NCI-H1092 treated with DMSO at 0.1 percent for 48 hours (cell line): ENCODE measurements around the gene S100A13.

Source experiments
- DNase-seq: peaks from one replicate; lab custom pipeline; 2025; lab: John Stamatoyannopoulos, UW

Gene S100A13

DNA sequence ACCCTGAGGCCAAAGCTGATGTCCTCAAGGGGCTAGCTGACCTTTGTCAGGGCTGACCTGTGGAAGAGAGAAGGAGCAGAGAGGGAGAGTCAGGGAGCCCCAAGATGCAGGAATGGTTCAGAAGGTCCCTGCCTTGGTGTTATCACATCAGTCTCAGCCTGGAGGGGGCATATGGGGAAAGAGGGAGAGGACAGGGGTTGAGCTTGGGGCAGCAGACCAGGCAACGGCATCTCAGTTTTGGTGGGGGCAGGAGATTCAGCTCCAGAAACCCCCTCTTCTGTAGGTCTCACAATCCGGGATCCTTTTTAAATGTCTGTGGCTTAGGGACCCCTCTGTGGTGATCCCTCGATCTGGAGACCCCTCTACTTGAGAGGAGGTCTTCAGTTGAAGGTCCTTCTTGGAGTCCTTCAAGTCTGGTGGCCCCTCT is 815 bp downstream of the S100A13 start:
- DNase-seq, result no peak

DNA sequence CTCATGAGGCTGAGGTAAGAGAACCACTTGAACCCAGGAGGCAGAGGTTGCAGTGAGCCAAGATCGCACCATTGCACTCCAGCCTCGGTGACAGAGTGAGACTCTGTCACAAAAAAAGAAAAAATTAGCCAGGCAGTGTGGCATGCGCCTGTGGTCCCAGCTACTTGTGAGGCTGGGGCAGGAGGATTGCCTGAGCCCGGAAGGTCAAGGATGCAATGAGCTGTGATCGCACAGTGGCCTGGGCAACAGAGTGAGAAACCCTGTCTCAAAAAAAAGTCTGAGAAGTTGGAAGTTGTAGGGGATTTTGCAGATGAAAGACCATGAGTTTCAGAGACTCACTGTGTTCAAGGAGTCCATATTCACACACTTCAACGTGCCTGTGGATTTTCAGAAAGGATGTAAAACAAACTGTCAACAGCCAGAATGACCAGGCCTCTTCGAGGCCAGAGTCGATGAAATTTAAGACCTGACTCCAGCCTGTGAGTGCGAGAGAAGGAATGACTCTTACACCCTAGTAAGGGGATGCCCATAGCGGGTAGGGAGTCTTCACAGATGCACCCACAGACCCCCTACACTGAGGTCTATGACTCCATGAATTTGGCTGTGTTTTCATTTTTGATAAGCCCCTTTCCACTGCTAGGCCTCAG is 2.2 kb downstream of the S100A13 start:
- DNase-seq, result no peak

DNA sequence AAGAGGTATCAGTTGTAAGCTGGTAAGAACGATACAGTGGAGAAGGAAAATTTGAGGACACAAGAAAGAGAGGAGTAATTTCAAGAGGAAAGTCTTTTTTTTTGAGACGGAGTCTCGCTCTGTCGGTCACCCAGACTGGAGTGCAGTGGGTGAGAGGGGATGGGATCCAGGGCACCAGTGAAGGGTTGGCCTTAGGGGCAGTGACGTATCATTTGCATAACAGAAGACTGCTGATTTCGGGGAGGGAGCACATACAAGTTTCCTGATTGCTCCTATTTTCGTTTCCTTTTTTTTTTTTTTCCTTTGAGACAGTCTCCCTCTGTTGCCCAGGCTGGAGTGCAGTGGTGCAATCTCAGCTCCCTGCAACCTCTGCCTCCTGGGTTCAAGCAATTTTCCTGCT is 4.2 kb downstream of the S100A13 start:
- no peak for DNase-seq

DNA sequence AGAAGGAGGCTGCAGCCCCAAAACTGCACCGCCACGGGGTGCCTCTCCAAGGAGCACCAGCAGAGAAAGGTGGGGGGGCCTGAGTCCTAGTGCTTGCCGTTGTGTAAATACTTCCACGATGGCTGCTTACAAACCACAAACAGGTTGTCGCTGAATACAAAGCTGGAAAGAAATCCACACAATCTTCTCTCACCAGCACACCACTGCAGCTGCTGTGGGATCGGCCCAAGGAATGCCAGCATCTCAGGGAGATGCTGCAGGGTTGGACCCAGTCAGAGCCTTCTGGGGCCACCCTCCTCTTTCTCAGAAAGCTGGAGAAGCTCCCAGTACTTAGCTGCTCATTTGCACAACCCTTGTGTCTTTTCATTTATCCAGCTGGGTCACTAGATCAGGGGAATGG is 8.1 kb downstream of the S100A13 start:
- no peak for DNase-seq

DNA sequence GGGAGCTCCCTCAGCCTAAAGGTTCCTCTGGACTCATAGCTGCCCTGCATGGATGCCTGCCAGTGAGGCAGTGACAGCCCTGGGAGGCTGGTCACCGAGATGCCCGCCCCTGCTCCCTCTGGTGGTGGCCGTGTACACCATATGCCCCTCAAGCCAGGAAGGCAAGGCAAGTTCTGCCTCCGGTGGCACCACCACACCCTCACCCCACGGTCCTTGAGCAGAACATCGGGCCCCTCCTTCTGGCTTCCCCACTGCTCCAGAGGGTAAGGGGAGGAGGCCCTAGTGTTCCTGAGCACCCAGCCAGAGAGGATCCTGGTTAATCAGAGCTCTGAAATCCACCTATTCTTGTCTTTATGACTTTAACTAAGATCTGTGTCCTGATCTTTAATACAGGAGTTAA is 9.6 kb downstream of the S100A13 start:
- no peak for DNase-seq

DNA sequence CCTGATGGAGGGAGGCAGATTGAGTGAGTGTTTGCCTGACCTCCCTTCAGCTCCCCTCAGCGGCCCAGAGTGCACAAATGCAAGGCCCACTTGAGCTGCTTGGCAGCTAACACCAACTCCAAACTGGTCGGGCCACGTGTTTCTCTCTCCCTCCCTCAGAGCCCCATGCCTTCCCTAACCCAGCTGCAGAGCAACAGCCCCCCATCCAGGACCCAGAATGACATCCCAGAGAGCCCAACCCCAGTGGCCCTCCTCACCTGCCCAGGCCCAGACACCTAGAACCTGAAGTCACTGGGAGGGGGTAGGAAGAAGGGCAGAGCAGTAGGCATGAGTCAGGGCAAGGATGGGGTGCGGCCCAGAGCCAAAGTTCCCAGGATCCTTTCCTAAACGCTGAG is 10.4 kb downstream of the S100A13 start:
- DNase-seq, result no peak

DNA sequence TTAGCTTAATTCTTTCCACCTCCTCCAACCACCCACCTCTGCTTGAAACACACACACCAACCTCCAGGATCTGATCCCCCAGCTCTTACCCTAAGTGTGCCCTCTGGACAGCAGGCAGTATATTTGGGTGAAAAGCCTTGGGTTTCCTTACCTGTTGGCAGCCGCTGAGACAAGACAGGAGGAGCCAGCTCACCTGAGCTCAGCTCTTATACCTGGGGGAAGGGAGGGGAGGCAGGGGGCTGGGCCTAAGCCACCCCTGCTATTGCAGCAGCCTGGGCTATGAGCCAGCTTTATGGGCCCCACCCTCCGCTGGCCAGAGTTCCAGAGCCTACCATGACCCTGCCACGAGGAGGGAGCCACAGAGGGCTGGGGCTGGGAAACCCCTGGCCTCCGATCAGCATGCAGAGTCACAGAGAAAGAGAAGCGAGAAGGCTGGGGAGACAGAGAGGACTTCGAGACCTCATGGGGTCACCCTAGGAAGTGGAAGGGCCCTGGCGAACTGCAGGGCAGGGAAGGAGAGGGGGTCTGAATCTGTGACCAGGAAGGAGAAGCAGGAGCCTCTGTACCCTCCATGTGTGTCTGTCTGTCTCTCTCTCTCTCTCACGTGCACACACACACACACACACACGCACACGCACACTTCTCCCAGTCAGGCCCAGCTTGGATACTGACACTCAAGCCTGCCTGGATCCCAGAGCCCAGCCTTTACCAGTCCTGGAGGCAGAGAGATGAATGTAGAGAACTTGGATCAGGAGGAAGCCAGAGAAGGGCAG is 11.0 kb downstream of the S100A13 start, which contains the start of gene S100A14:
S100A14 (minus strand) TSS at position 182 of the 773 bp plus-strand sequence. CDS start 467 bp downstream, outside the sequence.
- no peak for DNase-seq

DNA sequence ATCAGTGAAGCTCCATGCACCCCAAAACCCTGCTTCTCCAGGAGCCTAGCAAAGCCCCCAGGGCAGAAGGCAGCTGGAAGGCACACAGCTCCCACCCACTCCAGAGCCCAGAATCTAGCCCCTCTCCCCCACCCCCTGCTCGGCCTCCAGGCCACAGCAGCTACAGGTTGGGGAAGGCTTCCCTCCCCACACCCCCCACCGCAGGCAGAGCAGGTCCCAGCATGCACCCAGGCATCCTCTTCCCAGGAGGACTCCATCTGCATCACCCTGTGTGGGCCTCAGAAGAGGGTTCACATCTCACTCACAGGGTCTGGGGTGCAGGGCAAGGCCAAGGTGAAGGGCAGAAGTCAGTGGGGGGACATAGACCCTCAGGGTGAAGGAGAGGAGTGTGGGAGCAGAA is 11.9 kb downstream of the S100A13 start:
- no peak for DNase-seq

DNA sequence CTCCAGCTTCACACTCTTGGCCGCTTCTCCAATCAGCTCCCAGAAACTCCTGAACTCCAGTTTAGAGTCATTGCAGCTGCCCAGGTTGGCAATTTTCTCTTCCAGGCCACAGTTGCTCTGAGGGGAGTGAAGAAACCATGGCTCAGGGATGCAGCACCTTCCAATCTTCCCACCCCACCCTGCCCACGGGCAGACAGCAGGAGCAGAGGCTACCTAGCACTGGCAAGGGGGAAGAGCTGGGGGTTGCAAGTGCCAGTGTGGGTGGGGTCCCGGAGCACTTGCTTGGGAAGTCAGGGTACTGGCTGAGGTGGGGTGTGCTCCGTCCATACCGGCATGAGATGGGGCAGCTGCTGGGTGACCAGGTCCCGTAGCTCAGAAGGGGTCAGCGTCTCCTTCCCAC is 12.4 kb downstream of the S100A13 start:
- DNase-seq, result no peak

DNA sequence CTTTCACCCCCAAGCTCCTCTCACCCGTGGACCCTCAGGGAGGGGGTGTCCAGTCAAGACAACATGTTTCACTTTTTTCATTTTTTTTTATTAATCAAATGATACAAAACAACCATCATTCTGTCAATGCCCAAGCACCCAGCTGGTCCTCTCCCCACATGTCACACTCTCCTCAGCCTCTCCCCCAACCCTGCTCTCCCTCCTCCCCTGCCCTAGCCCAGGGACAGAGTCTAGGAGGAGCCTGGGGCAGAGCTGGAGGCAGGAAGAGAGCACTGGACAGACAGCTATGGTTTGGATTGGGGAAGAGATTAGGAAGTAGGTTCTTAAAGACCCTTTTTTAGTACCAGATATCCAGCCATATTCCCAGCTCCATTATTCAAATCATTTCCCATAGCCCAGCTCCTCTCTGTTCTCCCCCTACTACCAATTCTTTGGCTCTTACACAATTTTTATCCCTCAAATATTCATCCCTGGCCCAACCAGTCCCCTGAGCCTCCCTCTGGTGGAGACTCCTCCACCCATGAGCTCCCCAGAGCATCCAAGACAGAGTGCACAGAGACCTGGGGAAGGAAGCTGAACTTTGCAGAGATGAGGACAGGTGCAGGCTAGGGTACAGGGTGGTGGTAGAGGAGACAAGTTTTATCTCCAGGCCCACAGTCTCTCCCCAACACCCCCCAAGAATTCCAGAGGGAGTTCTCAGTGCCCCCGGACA is 13.0 kb downstream of the S100A13 start:
- no peak for DNase-seq

DNA sequence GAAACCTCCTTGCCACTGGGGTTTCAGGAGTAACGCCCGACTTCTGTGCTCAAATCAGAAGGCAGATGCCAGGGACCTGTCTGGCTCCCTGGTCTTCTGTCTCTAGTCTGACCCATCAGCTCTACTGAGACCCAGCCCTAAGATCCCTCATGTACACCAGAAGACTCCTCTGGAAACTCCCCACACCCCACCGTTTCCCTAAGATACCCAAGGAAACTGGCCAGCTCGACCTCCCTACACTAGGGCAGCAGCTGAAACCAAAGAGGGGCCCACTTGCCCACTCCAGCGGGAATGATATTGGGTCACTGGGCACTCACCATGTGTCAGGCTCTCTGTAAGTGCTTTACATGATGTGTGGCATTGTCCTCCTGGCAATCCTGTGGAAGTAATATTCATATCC is 13.9 kb downstream of the S100A13 start:
- DNase-seq, result no peak

DNA sequence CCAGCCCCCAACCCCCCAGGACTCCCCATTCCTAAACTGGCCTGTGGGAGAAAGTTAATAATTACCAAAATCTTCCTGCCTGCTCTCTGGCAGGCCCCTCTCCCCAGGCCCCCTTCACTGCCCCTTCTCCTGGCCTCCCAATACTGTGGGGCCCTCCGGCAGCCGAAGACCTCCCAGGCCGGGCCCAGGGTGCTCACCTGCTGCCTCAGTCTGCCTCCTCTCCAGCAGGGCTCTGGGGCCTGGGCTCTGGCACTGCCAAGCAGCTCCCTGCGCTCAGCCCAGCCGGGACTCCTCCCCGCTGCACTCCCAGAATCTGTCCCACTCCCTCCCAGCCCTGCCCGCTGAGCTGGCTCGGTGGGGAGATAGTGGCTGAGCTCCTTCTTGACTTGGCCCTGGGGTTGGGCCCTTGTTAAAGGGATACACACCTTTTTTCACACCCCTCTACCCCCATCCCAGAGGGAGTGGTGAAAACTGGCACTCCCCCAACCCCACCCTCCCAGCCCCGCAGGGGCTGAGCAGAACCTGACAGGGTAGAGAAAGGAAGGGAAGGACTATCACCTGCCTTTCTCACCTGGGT is 14.5 kb downstream of the S100A13 start, which contains the start of gene S100A16:
S100A16 (minus strand) TSS at position 383 of the 577 bp plus-strand sequence. CDS start 4,986 bp downstream, outside the sequence.
- DNase-seq, result no peak

DNA sequence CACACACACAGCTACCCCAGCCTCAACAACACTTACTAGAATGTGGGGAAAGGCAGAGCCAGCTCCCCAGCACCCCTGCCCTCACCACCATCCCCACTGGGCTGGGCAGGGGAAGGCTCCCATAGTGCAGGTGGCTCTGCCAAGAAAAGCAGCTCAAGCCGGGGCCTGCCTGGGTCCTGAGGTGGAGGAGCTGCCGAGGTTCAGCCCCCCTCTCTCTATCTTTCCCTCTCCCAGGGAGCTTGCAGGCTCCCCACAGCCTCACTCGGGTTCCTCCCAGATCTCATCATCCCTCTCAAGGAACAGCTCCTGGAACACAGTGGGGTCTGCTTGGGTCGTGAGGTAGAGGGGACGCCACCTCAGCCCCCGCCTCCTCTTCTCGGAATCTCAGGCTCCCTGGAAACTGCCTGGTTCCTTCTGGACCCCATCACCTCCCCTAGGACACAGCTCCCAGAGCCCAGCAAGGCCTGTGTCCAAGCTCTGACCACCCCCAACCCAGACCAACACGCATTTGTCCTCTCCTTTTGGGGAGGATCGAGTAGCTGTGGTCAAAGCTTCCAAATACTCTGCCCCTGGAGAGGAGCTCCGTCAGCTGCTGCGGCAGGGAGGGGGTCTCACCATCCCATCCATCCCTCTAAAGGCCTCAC is 15.1 kb downstream of the S100A13 start:
- no peak for DNase-seq

DNA sequence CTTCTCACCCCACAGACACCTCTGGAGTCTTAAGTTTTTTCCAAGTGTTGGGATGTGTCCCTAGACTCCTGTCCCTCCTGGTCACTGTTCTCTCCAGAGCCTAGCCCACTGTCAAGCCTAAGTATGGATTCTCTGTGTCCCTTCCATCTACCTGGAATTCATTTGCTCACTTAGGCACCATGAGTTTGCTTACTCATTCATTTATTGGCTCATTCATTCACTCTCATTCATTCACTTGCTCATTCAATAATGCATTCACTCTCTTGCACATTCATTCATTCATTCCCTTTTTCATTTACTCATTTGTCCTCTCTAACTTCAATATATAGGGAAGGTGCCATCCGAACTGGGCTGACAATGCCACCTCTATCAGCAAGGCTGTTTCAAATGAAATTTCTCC is 15.9 kb downstream of the S100A13 start:
- no peak for DNase-seq

DNA sequence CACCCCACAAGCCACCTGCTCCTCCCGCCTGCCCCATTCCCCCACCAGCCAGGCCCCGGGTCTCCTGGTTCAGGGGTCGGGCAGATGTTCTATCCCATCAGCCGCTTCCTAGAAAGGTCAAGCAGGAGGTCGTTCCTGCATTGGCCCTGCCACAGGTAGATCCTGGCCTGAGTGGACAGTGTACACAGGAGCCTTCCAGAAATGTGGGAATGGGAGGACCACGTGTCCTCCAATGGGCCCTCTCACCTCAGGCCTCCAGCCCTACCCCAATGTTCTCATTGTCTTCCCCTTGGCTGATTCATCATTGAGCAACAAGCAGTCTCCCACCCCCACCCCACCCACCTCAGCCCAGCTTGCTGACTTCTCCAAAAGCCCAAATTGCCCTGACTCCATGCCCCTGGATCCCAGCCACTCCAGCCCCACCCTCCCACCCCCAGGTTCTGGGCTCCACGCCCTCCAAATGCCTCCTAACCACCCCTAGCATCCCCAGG is 16.4 kb downstream of the S100A13 start:
- DNase-seq, result no peak

DNA sequence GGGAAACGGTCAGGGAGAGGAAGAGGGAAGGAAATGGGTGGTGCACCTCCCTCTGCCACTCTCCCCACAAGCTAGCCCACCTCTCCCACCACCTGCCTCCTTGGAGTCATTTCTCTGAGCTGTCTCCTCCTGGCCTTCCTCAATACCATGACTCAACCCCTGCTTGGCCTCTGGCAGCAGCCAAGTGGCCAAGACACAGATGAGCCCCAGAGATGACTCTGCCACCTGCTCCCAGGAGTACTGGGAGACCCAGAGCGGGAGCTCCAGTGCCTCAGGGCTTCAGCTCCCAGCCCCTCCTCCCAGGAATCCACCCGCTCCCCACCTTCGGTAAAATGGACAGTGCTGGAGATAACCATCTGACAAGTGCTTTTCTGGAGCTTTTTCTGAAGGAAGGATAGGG is 17.0 kb downstream of the S100A13 start:
- DNase-seq, result no peak

DNA sequence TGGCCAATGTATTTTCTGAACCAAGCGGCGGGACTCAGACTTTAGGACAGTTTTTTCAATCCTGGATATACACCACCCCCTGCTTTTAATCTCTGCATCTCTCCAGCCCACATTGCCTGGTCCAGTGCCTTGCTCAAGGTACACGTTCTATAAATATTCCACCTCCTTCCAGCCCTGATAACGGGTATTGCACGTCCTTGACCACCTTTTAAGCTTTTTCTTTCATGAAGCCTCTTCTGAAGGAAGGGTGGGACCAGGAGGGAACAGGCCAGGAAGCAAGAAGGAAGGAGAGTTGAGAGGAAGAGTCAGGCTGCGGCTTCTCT is 17.8 kb downstream of the S100A13 start:
- DNase-seq, result no peak

DNA sequence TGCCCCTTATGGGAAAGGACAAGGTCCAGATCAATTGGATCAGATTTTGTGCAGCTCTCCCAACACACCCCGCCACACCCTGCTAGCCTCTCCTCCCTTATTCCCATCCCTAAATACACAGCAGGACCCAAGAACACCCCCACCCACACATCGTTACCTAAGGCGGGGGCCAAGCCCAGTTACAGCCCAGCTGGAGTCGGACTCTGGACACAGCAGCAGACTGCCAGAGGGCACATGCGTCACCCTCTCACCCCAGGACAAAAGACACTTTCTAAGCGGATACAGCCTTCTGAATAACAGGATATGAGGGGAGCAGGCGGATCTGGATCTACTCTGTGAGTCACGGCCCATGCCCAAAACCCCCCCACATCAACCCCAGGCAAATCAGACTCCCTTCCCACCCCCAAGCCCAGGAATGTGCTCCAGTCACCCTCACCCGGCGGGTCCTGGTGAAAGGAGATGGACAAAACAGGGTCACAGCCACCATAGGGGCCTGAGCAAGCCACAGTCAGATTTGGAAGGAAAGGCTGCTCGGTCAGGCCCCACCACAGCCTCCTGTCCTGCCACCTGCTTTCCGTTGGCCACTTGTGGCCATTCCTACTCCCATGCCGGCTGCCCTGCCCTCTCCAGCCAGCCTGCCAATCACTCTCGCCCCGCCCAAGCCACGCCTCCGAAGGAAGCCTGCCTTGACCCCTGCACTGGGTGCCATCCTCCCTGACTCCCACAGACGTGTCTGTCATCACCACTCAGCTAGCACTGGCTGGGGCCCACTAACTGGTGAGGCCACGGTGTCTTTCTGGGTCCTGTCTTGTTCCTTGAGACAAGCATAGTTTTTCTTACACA is 18.3 kb downstream of the S100A13 start:
- no peak for DNase-seq

DNA sequence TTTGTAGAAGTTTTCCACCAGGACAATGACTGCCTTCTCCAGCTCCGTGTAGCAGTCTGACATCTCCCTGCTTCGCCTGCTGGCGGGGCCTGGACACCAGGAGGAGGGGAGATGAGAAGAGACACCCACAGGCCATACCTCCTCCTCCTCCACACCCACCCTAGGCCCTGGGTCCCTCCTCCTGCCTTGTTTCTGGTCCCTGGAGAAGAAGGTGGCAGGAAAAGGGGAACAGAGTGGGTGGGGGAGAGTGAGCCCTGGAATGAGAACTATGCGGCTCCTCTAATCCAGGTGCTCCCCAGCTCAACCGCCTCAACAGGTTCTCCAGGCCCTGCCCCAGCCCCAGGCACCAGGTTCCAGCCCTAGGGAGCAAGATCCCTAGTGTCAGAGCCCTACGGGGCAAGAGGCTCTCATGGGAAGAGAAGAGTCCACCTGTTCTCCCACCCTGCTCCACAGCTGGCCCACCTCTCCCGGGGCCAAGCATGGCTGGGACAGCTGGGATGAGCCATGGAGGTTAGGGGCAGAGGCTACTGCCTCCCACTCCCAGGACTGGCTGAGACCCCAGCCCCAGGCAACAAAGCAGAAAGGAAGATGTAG is 19.1 kb downstream of the S100A13 start:
- no peak for DNase-seq

DNA sequence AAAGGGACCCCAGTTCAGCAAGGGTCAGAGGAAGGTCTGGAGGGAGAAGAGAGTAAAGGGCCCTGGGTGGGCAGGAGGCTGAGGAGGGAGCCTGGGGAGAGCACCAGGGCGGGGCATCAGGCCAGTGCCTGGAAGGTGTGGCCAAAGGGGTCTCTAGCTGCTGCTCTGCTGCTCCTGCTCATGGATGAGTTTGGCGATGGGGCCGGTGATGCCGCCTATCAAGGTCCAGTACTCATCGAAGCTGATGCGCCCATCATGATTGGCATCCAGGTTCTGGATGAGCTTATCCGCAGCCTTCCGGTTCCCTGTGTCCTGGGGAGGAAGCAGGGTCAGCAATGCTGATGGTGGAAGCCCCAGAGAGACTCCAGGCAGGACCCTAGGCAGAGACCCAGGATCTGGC is 19.9 kb downstream of the S100A13 start:
- no peak for DNase-seq

DNA sequence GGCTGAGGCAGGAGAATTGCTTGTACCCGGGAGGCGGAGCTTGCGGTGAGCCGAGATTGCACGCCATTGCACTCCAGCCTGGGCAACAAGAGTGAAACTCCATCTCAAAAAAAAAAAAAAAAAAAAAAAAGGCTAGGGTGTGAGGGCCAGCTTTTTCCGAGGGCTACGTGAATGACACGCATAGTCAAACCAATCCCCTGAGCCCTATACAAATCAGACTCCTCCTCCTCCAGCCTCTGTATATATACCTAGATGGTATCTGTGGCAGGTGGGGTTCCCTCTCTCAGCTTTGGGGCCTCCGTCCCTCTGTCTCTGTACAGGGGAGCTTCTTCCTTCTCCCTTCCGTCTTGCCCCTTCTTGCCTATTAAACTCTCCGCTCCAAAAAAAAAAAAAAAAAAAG is 21.1 kb downstream of the S100A13 start:
- no peak for DNase-seq
